Measurements from ENCODE around the gene HLA-A. TPM values are rescaled to one million over a fixed set of nuclear protein-coding genes. Genes with fewer than 3 reads are reported as not detected.
"Not testable (repeated sequence)": the region's sequence is repeated elsewhere in the genome, so short reads cannot be mapped to it uniquely, and the experiment has no call there.

Gene HLA-A
- total RNA-seq, 3 donors from 2014 or later (not counting 1 experiment from before 2014, with no cell fraction given), result 2,088 to 2,855 (median 2,731) TPM

- H3K27me3 Mint-ChIP-seq (ENCODE audit: low read depth in 2 of 2), result no peaks in the 10 kb centered on the region
- H3K4me1 Mint-ChIP-seq, result peaks cover 4 to 11% of the 10 kb centered on the region in 2 donors
- ATAC-seq (no peak), DNase-seq (no peak)
- TF ChIP-seq CTCF (IDR thresholded peaks at IDR 0.05), result no peak
- Histone ChIP-seq H3K36me3 (ENCODE audit: control insufficient read depth, insufficient read depth, low read length) (no peaks in the 10 kb centered on the region), H3K27me3 (ENCODE audit: control insufficient read depth, insufficient read depth, low read length) (no peaks in the 10 kb centered on the region), H3K4me1 (ENCODE audit: control insufficient read depth, insufficient read depth, low read length) (no peaks in the 10 kb centered on the region), H3K27ac (ENCODE audit: low read length) (no peak overlapping the region), H3K4me3 (ENCODE audit: low read length) (no peak overlapping the region), H3K9me3 (ENCODE audit: control insufficient read depth, insufficient read depth, low read length) (no peaks in the 10 kb centered on the region)
- H3K4me3 Mint-ChIP-seq, result no peak overlapping the region
- no peaks in the 10 kb centered on the region for H3K36me3 Mint-ChIP-seq
- H3K9me3 Mint-ChIP-seq, result no peaks in the 10 kb centered on the region
- intact Hi-C loops (cut with micrococcal nuclease), result no loop called here
- no peak overlapping the region for H3K27ac Mint-ChIP-seq
- WGBS (ENCODE audit: insufficient coverage), result 96% methylated on average over 1 of the region's 1 CpG
These were observed 15.7 kb downstream of the HLA-A start for GRCh38 chr6:29958046-29958445.

GRCh38 chr6:29958921-29959320, 16.6 kb downstream of the HLA-A start:
- Histone ChIP-seq H3K27ac (ENCODE audit: low read length) (no peak overlapping the region), H3K27me3 (ENCODE audit: control insufficient read depth, insufficient read depth, low read length) (no peaks in the 10 kb centered on the region), H3K4me3 (ENCODE audit: low read length) (no peak overlapping the region), H3K36me3 (ENCODE audit: control insufficient read depth, insufficient read depth, low read length) (no peaks in the 10 kb centered on the region), H3K4me1 (ENCODE audit: control insufficient read depth, insufficient read depth, low read length) (no peaks in the 10 kb centered on the region), H3K9me3 (ENCODE audit: control insufficient read depth, insufficient read depth, low read length) (no peaks in the 10 kb centered on the region)
- ATAC-seq, result no peak
- TF ChIP-seq CTCF (IDR thresholded peaks at IDR 0.05), result no peak
- intact Hi-C loops (cut with micrococcal nuclease), result no loop called here
- no peak overlapping the region for H3K4me3 Mint-ChIP-seq
- H3K36me3 Mint-ChIP-seq, result no peaks in the 10 kb centered on the region
- H3K9me3 Mint-ChIP-seq, result no peaks in the 10 kb centered on the region
- WGBS (ENCODE audit: insufficient coverage), result 63% methylated on average over 1 of the region's 2 CpGs
- no peak for DNase-seq
- H3K4me1 Mint-ChIP-seq, result peaks cover 0 to 11% of the 10 kb centered on the region in 2 donors
- H3K27me3 Mint-ChIP-seq (ENCODE audit: low read depth in 2 of 2), result no peaks in the 10 kb centered on the region
- no peak overlapping the region for H3K27ac Mint-ChIP-seq

GRCh38 chr6:29959467-29959866, 17.1 kb downstream of the HLA-A start:
- no peak overlapping the region for H3K27ac ChIP-seq (ENCODE audit: low read length)
- no peaks in the 10 kb centered on the region for H3K36me3 Mint-ChIP-seq
- TF ChIP-seq CTCF (IDR thresholded peaks at IDR 0.05), result no peak
- DNase-seq (no peak), ATAC-seq (no peak)
- H3K27me3 ChIP-seq (ENCODE audit: control insufficient read depth, insufficient read depth, low read length), result no peaks in the 10 kb centered on the region
- no peaks in the 10 kb centered on the region for H3K9me3 Mint-ChIP-seq
- H3K27me3 Mint-ChIP-seq (ENCODE audit: low read depth in 2 of 2), result no peaks in the 10 kb centered on the region
- no peaks in the 10 kb centered on the region for H3K9me3 ChIP-seq (ENCODE audit: control insufficient read depth, insufficient read depth, low read length)
- H3K36me3 ChIP-seq (ENCODE audit: control insufficient read depth, insufficient read depth, low read length), result no peaks in the 10 kb centered on the region
- no peak overlapping the region for H3K27ac Mint-ChIP-seq
- no peak overlapping the region for H3K4me3 Mint-ChIP-seq
- no peak overlapping the region for H3K4me3 ChIP-seq (ENCODE audit: low read length)
- intact Hi-C loops (cut with micrococcal nuclease), result no loop called here
- peaks cover 4 to 15% of the 10 kb centered on the region in 2 donors for H3K4me1 Mint-ChIP-seq
- H3K4me1 ChIP-seq (ENCODE audit: control insufficient read depth, insufficient read depth, low read length), result peaks cover 3% of the 10 kb centered on the region

GRCh38 chr6:29961966-29962365, 19.6 kb downstream of the HLA-A start:
- H3K9me3 Mint-ChIP-seq, result no peaks in the 10 kb centered on the region
- DNase-seq (no peak), ATAC-seq (no peak)
- H3K4me3 Mint-ChIP-seq, result no peak overlapping the region
- H3K9me3 ChIP-seq (ENCODE audit: control insufficient read depth, insufficient read depth, low read length), result no peaks in the 10 kb centered on the region
- H3K36me3 Mint-ChIP-seq, result no peaks in the 10 kb centered on the region
- peaks cover 28 to 33% of the 10 kb centered on the region in 2 donors for H3K4me1 Mint-ChIP-seq
- H3K27ac ChIP-seq (ENCODE audit: low read length), result no peak overlapping the region
- no peaks in the 10 kb centered on the region for H3K27me3 ChIP-seq (ENCODE audit: control insufficient read depth, insufficient read depth, low read length)
- no peaks in the 10 kb centered on the region for H3K27me3 Mint-ChIP-seq (ENCODE audit: low read depth in 2 of 2)
- WGBS (ENCODE audit: insufficient coverage), result 100% methylated on average over 1 of the region's 1 CpG
- no peak for TF ChIP-seq CTCF (IDR thresholded peaks at IDR 0.05)
- no peak overlapping the region for H3K27ac Mint-ChIP-seq
- peaks cover 22% of the 10 kb centered on the region for H3K4me1 ChIP-seq (ENCODE audit: control insufficient read depth, insufficient read depth, low read length)
- H3K36me3 ChIP-seq (ENCODE audit: control insufficient read depth, insufficient read depth, low read length), result no peaks in the 10 kb centered on the region
- intact Hi-C loops (cut with micrococcal nuclease), result loop anchor here (10.0 kb wide), 1 partner anchor 257 kb away; no protein-coding TSS in a partner anchor
- H3K4me3 ChIP-seq (ENCODE audit: low read length), result no peak overlapping the region

GRCh38 chr6:29963697-29964096, 21.4 kb downstream of the HLA-A start:
- not testable (repeated sequence) for H3K9me3 ChIP-seq (ENCODE audit: control insufficient read depth, insufficient read depth, low read length); DNase-seq; H3K27ac ChIP-seq (ENCODE audit: low read length); H3K9me3 Mint-ChIP-seq; H3K27me3 Mint-ChIP-seq (ENCODE audit: low read depth in 2 of 2); H3K36me3 Mint-ChIP-seq; H3K4me3 ChIP-seq (ENCODE audit: low read length); H3K27me3 ChIP-seq (ENCODE audit: control insufficient read depth, insufficient read depth, low read length); ATAC-seq; H3K4me3 Mint-ChIP-seq; H3K36me3 ChIP-seq (ENCODE audit: control insufficient read depth, insufficient read depth, low read length)
- Mint-ChIP-seq H3K4me1 (peaks cover 35 to 39% of the 10 kb centered on the region in 2 donors), H3K27ac (peak overlapping the region in 1 of 2 donors; percentile 91)
- peaks cover 22% of the 10 kb centered on the region for H3K4me1 ChIP-seq (ENCODE audit: control insufficient read depth, insufficient read depth, low read length)
- intact Hi-C loops (cut with micrococcal nuclease), result loop anchor here (10.0 kb wide), 1 partner anchor 259 kb away; no protein-coding TSS in a partner anchor
- 95% methylated on average over 1 of the region's 2 CpGs for WGBS (ENCODE audit: insufficient coverage)
